LNCAP (cell line): ENCODE results near the gene ARHGEF39.

ENCODE experiments used
- CTCF ChIP-seq: fragments of 450-650 bp; IDR thresholded peaks from 2 replicates; pipeline ENCODE4 v1.5.1; 2017; ENCODE audit warnings: mild to moderate bottlenecking

The ARHGEF39 gene

GRCh38 chr9:35660966-35661415, 4.0 kb downstream of the ARHGEF39 start:
- TF ChIP-seq CTCF: no peak

GRCh38 chr9:35659340-35659739, 5.7 kb downstream of the ARHGEF39 start:
- TF ChIP-seq CTCF: no peak

- no peak for TF ChIP-seq CTCF
Observed at GRCh38 chr9:35658968-35659220, 6.1 kb downstream of the ARHGEF39 start.

- TF ChIP-seq CTCF: peak; percentile 53
Observed at GRCh38 chr9:35658137-35658967, 6.6 kb downstream of the ARHGEF39 start, which contains the start of gene CCDC107. Gene CCDC107 (plus strand): TSS chr9:35658292. CDS start chr9:35658380, 88 bp downstream.

GRCh38 chr9:35657546-35658136, 7.4 kb downstream of the ARHGEF39 start, which contains the start of gene RMRP:
Gene RMRP (minus strand): TSS chr9:35658019.
- TF ChIP-seq CTCF: no peak

- TF ChIP-seq CTCF: no peak
Observed at GRCh38 chr9:35656831-35657545, 8.0 kb downstream of the ARHGEF39 start.

GRCh38 chr9:35656348-35656747, 8.6 kb downstream of the ARHGEF39 start:
- no peak for TF ChIP-seq CTCF
